ENCODE measurements around the gene CABCOCO1. TPM values are rescaled to one million over a fixed set of nuclear protein-coding genes. Genes with fewer than 3 reads are reported as not detected.

Gene CABCOCO1
- 1 to 10 TPM in 1 of 2 donors, not detected in 1; 3.4 TPM for total RNA-seq
- 1 to 10 TPM; 1.7 to 6.0 (median 3.6) TPM for polyA plus RNA-seq (ENCODE audit: insufficient read length in 6 of 6)
- long read RNA-seq, donor 1, partial matches to known transcripts = 0 of 2 reads
- long read RNA-seq, donor 1, other reads (novel, unspliced or antisense) = 0 of 2 reads
- long read RNA-seq, donor 2, partial matches to known transcripts = 0 of 1 reads
- long read RNA-seq, donor 2, other reads (novel, unspliced or antisense) = 0 of 1 reads
- long read RNA-seq, donor 3 = 0 reads
- long read RNA-seq, donor 4, partial matches to known transcripts = 0 of 1 reads
- long read RNA-seq, donor 4, other reads (novel, unspliced or antisense) = 0 of 1 reads
- long read RNA-seq, donor 5, partial matches to known transcripts = 0 of 1 reads
- long read RNA-seq, donor 5, other reads (novel, unspliced or antisense) = 0 of 1 reads
- long read RNA-seq, donor 6, partial matches to known transcripts = 0 of 2 reads
- long read RNA-seq, donor 6, other reads (novel, unspliced or antisense) = 0 of 2 reads
- long read RNA-seq, donor 7 = 0 reads
- long read RNA-seq, donor 8 = 0 reads
- long read RNA-seq, donor 9 = 0 reads
- long read RNA-seq, donor 10, partial matches to known transcripts = 0 of 9 reads
- long read RNA-seq, donor 10, other reads (novel, unspliced or antisense) = 5 of 9 reads
- long read RNA-seq, donor 11, partial matches to known transcripts = 0 of 2 reads
- long read RNA-seq, donor 11, other reads (novel, unspliced or antisense) = 0 of 2 reads
- long read RNA-seq, donor 12, partial matches to known transcripts = 0 of 1 reads
- long read RNA-seq, donor 12, other reads (novel, unspliced or antisense) = 0 of 1 reads

GRCh38 chr10:61662794-61663259, at the start of gene CABCOCO1:
CABCOCO1 (plus strand) TSS chr10:61662929; CDS start chr10:61662973, 44 bp downstream.
- H3K9me3 ChIP-seq = no peaks in the 10 kb centered on the region
- intact Hi-C loops (cut with DNase I) = no loop called here
- TF ChIP-seq, protein P1, sequence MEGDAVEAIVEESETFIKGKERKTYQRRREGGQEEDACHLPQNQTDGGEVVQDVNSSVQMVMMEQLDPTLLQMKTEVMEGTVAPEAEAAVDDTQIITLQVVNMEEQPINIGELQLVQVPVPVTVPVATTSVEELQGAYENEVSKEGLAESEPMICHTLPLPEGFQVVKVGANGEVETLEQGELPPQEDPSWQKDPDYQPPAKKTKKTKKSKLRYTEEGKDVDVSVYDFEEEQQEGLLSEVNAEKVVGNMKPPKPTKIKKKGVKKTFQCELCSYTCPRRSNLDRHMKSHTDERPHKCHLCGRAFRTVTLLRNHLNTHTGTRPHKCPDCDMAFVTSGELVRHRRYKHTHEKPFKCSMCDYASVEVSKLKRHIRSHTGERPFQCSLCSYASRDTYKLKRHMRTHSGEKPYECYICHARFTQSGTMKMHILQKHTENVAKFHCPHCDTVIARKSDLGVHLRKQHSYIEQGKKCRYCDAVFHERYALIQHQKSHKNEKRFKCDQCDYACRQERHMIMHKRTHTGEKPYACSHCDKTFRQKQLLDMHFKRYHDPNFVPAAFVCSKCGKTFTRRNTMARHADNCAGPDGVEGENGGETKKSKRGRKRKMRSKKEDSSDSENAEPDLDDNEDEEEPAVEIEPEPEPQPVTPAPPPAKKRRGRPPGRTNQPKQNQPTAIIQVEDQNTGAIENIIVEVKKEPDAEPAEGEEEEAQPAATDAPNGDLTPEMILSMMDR (IDR thresholded peaks at IDR 0.05) = no peak
- no peaks in the 10 kb centered on the region for H3K4me1 ChIP-seq
- H3K27ac ChIP-seq = peak within 1 kb of the TSS in 1 of 2 donors; percentile 79
- H3K4me3 ChIP-seq = peak within 1 kb of the TSS; percentile 49 to 51
- peaks cover 0 to 18% of the 10 kb centered on the region in 2 donors for H3K27me3 ChIP-seq
- no peaks in the 10 kb centered on the region for H3K36me3 ChIP-seq
- peak; percentile 61 to 89 (median 80) for DNase-seq
- ATAC-seq = peak; percentile 99

- Histone ChIP-seq H3K9me3 (no peaks in the 10 kb centered on the region), H3K27me3 (no peaks in the 10 kb centered on the region), H3K4me3 (no peak overlapping the region), H3K4me1 (no peaks in the 10 kb centered on the region), H3K27ac (no peak overlapping the region), H3K36me3 (no peaks in the 10 kb centered on the region)
- DNase-seq = no peak
- no peak for ATAC-seq
- intact Hi-C loops (cut with DNase I) = no loop called here
- TF ChIP-seq, protein P1 (IDR thresholded peaks at IDR 0.05) = no peak
These were observed 49.1 kb upstream of the CABCOCO1 start for GRCh38 chr10:61613665-61614064.

- intact Hi-C loops (cut with DNase I) = no loop called here
These were observed 46.1 kb upstream of the CABCOCO1 start for GRCh38 chr10:61616611-61617010.

GRCh38 chr10:61617180-61617579, 45.5 kb upstream of the CABCOCO1 start:
- no peak for DNase-seq
- Histone ChIP-seq H3K27ac (no peak overlapping the region), H3K36me3 (no peaks in the 10 kb centered on the region), H3K4me1 (peaks cover 0 to 9% of the 10 kb centered on the region in 2 donors), H3K27me3 (no peaks in the 10 kb centered on the region), H3K4me3 (no peak overlapping the region), H3K9me3 (no peaks in the 10 kb centered on the region)
- ATAC-seq = no peak
- TF ChIP-seq, protein P1 (IDR thresholded peaks at IDR 0.05) = no peak
- intact Hi-C loops (cut with DNase I) = no loop called here

More at GRCh38 chr10:61616611-61617010, 46.1 kb upstream of the CABCOCO1 start:
- TF ChIP-seq, protein P1 (IDR thresholded peaks at IDR 0.05) = no peak
- ATAC-seq (no peak), DNase-seq (no peak)
- no peaks in the 10 kb centered on the region for H3K27me3 ChIP-seq
- H3K36me3 ChIP-seq = no peaks in the 10 kb centered on the region
- no peak overlapping the region for H3K27ac ChIP-seq
- no peak overlapping the region for H3K4me3 ChIP-seq
- peaks cover 0 to 6% of the 10 kb centered on the region in 2 donors for H3K4me1 ChIP-seq
- H3K9me3 ChIP-seq = no peaks in the 10 kb centered on the region

- intact Hi-C loops (cut with DNase I) = no loop called here
- Histone ChIP-seq H3K4me1 (peaks cover 0 to 13% of the 10 kb centered on the region in 2 donors), H3K36me3 (no peaks in the 10 kb centered on the region), H3K27ac (no peak overlapping the region), H3K4me3 (no peak overlapping the region), H3K9me3 (no peaks in the 10 kb centered on the region), H3K27me3 (no peaks in the 10 kb centered on the region)
- TF ChIP-seq, protein P1 (IDR thresholded peaks at IDR 0.05) = no peak
- DNase-seq (no peak), ATAC-seq (no peak)
These were observed 45.1 kb upstream of the CABCOCO1 start for GRCh38 chr10:61617586-61617985.

All from left lung (tissue), 14 donors.